HEK293 (cell line): Measurements from ENCODE around the gene TASOR2.

Experiments used
- CTCF ChIA-PET: fragments of 350-600 bp; formaldehyde crosslinking; extraction: SDS; loops from one replicate; lab custom pipeline; 2021; ENCODE audit warnings: antibody characterized with exemption; lab: Yijun Ruan, JAX
- POLR2A ChIA-PET: fragments of 300-600 bp; formaldehyde crosslinking; extraction: SDS; loops from one replicate; lab custom pipeline; 2020; ENCODE audit warnings: antibody characterized with exemption, inconsistent platforms; lab: Yijun Ruan, JAX
- H3K27ac ChIP-seq: fragments of 200-500 bp; sonication (Bioruptor generic); 2 replicates; pipeline ENCODE4 v1.5.1; 2014; ENCODE audit warnings: low read depth, low read length, control low read depth, inconsistent platforms; ENCODE audit errors: extremely low read depth
- H3K36me3 ChIP-seq, 2 experiments: fragments of 200-500 bp in 1 of 2; sonication (Bioruptor generic) in 1 of 2; 1 replicate in 1 of 2; 2 replicates in 1 of 2; pipeline ENCODE4 v1.5.1; 2014 to 2017; ENCODE audit warnings: inconsistent platforms in 2 of 2, low read length in 2 of 2; ENCODE audit not compliant: control insufficient read depth in 2 of 2, insufficient read depth in 1 of 2
- H3K4me1 ChIP-seq: fragments of 200-500 bp; sonication (Bioruptor generic); 2 replicates; pipeline ENCODE4 v1.5.1; 2014; ENCODE audit warnings: mild to moderate bottlenecking, low read length, inconsistent platforms; ENCODE audit not compliant: control insufficient read depth, insufficient read depth
- H3K4me3 ChIP-seq: 2 replicates; pipeline ENCODE4 v1.5.1; 2011; ENCODE audit warnings: low read depth, mild to moderate bottlenecking, control low read depth, low read length, moderate library complexity
- H3K9me3 ChIP-seq: fragments of 200-500 bp; sonication (Bioruptor generic); 2 replicates; pipeline ENCODE4 v1.5.1; 2014; ENCODE audit warnings: low read depth, low read length, inconsistent platforms; ENCODE audit not compliant: control insufficient read depth, insufficient read depth
- GLI4 ChIP-seq: fragments of 450-650 bp; formaldehyde crosslinking; IDR thresholded peaks from 2 replicates; pipeline ENCODE4 v1.5.1; 2016; ENCODE audit warnings: missing biosample characterization, missing genetic modification characterization
- MZF1 ChIP-seq: fragments of 450-650 bp; formaldehyde crosslinking; IDR thresholded peaks from 2 replicates; pipeline ENCODE4 v1.5.1; 2017; ENCODE audit warnings: missing biosample characterization, missing genetic modification characterization, borderline replicate concordance
- OSR2 ChIP-seq: fragments of 450-650 bp; formaldehyde crosslinking; IDR thresholded peaks from 2 replicates; pipeline ENCODE4 v1.5.1; 2016; ENCODE audit warnings: missing biosample characterization, missing genetic modification characterization
- SCRT2 ChIP-seq: fragments of 450-650 bp; formaldehyde crosslinking; IDR thresholded peaks from 2 replicates; pipeline ENCODE4 v1.5.1; 2016; ENCODE audit warnings: missing biosample characterization, missing genetic modification characterization
- TRIM28 ChIP-seq: IDR thresholded peaks from 2 replicates; pipeline ENCODE4 v1.6.1; 2011; ENCODE audit warnings: low read length, control low read depth, borderline replicate concordance
- WT1 ChIP-seq: fragments of 450-650 bp; formaldehyde crosslinking; IDR thresholded peaks from 2 replicates; pipeline ENCODE4 v1.5.1; 2016; ENCODE audit warnings: missing biosample characterization, missing genetic modification characterization
- YY2 ChIP-seq: fragments of 450-650 bp; formaldehyde crosslinking; IDR thresholded peaks from 2 replicates; pipeline ENCODE4 v1.5.1; 2016; ENCODE audit warnings: missing biosample characterization, missing genetic modification characterization
- ZBTB21 ChIP-seq: fragments of 450-650 bp; formaldehyde crosslinking; IDR thresholded peaks from 2 replicates; pipeline ENCODE4 v1.5.1; 2017; ENCODE audit warnings: missing biosample characterization, missing genetic modification characterization
- ZNF2 ChIP-seq: fragments of 450-650 bp; formaldehyde crosslinking; IDR thresholded peaks from 2 replicates; pipeline ENCODE4 v1.5.1; 2016; ENCODE audit warnings: missing biosample characterization, missing genetic modification characterization
- ZNF248 ChIP-seq: fragments of 450-650 bp; formaldehyde crosslinking; IDR thresholded peaks from 2 replicates; pipeline ENCODE4 v1.5.1; 2017; ENCODE audit warnings: missing biosample characterization, missing genetic modification characterization
- ZNF274 ChIP-seq, 2 experiments: fragments of 200-500 bp in 1 of 2; fragments of 450-650 bp in 1 of 2; sonication (Bioruptor generic) in 1 of 2; formaldehyde crosslinking in 1 of 2; IDR thresholded peaks; 2 replicates each; pipeline versions ENCODE4 v1.5.1 to v1.6.1; 2014 to 2016; ENCODE audit warnings: borderline replicate concordance in 1 of 2, inconsistent platforms in 1 of 2, low read length in 1 of 2, missing biosample characterization in 1 of 2, missing genetic modification characterization in 1 of 2
- ZNF292 ChIP-seq: fragments of 450-650 bp; formaldehyde crosslinking; IDR thresholded peaks from 2 replicates; pipeline ENCODE4 v1.5.1; 2016; ENCODE audit warnings: low read depth, missing biosample characterization, missing genetic modification characterization, borderline replicate concordance
- ZNF311 ChIP-seq: fragments of 450-650 bp; formaldehyde crosslinking; IDR thresholded peaks from 2 replicates; pipeline ENCODE4 v1.5.1; 2017; ENCODE audit warnings: missing biosample characterization, missing genetic modification characterization, borderline replicate concordance
- ZNF354C ChIP-seq: fragments of 450-650 bp; formaldehyde crosslinking; IDR thresholded peaks from 2 replicates; pipeline ENCODE4 v1.5.1; 2016; ENCODE audit warnings: missing biosample characterization, missing genetic modification characterization, low read depth, borderline replicate concordance
- ZNF37A ChIP-seq: fragments of 450-650 bp; IDR thresholded peaks from 2 replicates; pipeline ENCODE4 v1.5.1; 2018; ENCODE audit warnings: missing biosample characterization, missing genetic modification characterization
- ZNF394 ChIP-seq: fragments of 450-650 bp; formaldehyde crosslinking; IDR thresholded peaks from 2 replicates; pipeline ENCODE4 v1.5.1; 2016; ENCODE audit warnings: missing biosample characterization, missing genetic modification characterization, mild to moderate bottlenecking, moderate library complexity, borderline replicate concordance
- ZNF664 ChIP-seq: fragments of 450-650 bp; formaldehyde crosslinking; IDR thresholded peaks from 2 replicates; pipeline ENCODE4 v1.5.1; 2016; ENCODE audit warnings: missing biosample characterization, missing genetic modification characterization
- ZNF707 ChIP-seq: fragments of 450-650 bp; formaldehyde crosslinking; IDR thresholded peaks from 2 replicates; pipeline ENCODE4 v1.5.1; 2016; ENCODE audit warnings: missing biosample characterization, missing genetic modification characterization
- ZNF768 ChIP-seq: fragments of 450-650 bp; formaldehyde crosslinking; IDR thresholded peaks from 2 replicates; pipeline ENCODE4 v1.5.1; 2018; ENCODE audit warnings: missing biosample characterization, mild to moderate bottlenecking, missing genetic modification characterization
- ZSCAN16 ChIP-seq: fragments of 450-650 bp; formaldehyde crosslinking; IDR thresholded peaks from 2 replicates; pipeline ENCODE4 v1.5.1; 2016; ENCODE audit warnings: missing biosample characterization, missing genetic modification characterization
- TF ChIP-seq, protein P1 (sequence below): sonication (generic); formaldehyde crosslinking; IDR thresholded peaks from 2 replicates; pipeline ENCODE4 v1.8.1; 2022; ENCODE audit warnings: mild to moderate bottlenecking, moderate library complexity, missing genetic modification reagents
- TF ChIP-seq, protein P2 (sequence below): fragments of 450-650 bp; formaldehyde crosslinking; IDR thresholded peaks from 2 replicates; pipeline ENCODE4 v1.5.1; 2016; ENCODE audit warnings: missing biosample characterization, missing genetic modification characterization
- TF ChIP-seq, protein P3 (sequence below): fragments of 450-650 bp; formaldehyde crosslinking; IDR thresholded peaks from 2 replicates; pipeline ENCODE4 v1.5.1; 2016; ENCODE audit warnings: missing biosample characterization, missing genetic modification characterization

The TASOR2 gene

DNA sequence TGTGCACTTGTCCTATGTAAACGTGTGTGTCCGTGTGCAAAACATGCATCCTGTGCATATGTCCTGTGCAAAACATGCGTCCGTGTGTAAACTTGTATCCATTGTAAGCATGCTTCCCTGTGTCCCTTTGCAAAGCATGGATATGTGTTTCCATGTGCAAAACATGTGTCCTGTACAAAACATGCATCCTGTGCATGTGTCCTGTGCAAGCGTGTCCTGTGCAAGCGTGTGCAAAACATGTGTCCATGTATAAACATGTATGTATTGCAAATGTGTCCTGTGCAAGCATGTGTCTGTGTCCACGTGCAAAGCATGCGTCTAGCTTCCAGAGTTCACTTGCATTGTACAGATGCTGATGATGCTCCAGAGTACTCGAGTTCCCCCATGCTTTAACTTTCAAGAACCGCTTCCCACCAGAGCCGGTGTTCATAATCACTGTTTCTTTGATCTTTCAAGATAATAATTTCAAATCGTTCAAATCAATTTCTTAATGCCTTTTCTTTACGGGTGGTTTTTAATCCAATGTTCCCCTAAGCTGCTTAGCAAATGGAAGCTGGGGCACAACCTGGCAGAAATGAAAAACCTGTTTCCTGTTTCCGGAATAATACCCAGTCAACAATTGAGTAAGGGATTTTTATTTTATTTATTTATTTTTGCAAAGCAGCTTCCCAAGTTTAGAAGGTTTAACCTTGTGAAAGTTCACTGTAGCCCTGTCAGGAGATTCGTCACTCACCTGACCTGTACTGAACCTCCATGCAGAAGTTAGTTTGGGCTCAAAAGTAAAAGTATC, 17.6 kb upstream of the TASOR2 start (continued):
- TF ChIP-seq ZNF394 (tag by site-specific recombination), result no peak

DNA sequence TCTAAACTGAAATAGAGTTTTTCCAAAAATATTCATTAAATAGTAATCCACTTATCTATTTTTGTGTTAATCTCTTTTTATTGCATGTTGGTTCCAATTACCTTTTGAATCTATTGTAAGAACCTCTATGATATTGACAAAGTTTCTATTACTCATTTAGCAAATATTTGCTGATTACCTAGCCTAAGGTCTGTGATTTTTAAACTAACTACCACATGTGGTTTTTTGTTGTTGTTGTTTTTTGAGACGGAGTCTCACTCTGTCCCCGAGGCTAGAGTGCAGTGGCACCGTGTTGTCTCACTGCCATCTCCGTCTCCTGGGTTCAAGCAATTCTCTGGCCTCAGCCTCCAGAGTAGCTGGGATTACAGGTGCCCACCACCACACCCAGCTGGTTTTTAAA, 16.2 kb upstream of the TASOR2 start:
- TF ChIP-seq WT1 (tag by site-specific recombination) (no peak), ZNF311 (tag by site-specific recombination) (no peak), ZNF768 (tag by site-specific recombination) (no peak), YY2 (tag by site-specific recombination) (no peak), ZNF37A (tag by site-specific recombination) (no peak)
- TF ChIP-seq, protein P1, sequence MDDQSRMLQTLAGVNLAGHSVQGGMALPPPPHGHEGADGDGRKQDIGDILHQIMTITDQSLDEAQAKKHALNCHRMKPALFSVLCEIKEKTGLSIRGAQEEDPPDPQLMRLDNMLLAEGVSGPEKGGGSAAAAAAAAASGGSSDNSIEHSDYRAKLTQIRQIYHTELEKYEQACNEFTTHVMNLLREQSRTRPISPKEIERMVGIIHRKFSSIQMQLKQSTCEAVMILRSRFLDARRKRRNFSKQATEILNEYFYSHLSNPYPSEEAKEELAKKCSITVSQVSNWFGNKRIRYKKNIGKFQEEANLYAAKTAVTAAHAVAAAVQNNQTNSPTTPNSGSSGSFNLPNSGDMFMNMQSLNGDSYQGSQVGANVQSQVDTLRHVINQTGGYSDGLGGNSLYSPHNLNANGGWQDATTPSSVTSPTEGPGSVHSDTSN (CRISPR knock-in tag), result no peak
- TF ChIP-seq, protein P2, sequence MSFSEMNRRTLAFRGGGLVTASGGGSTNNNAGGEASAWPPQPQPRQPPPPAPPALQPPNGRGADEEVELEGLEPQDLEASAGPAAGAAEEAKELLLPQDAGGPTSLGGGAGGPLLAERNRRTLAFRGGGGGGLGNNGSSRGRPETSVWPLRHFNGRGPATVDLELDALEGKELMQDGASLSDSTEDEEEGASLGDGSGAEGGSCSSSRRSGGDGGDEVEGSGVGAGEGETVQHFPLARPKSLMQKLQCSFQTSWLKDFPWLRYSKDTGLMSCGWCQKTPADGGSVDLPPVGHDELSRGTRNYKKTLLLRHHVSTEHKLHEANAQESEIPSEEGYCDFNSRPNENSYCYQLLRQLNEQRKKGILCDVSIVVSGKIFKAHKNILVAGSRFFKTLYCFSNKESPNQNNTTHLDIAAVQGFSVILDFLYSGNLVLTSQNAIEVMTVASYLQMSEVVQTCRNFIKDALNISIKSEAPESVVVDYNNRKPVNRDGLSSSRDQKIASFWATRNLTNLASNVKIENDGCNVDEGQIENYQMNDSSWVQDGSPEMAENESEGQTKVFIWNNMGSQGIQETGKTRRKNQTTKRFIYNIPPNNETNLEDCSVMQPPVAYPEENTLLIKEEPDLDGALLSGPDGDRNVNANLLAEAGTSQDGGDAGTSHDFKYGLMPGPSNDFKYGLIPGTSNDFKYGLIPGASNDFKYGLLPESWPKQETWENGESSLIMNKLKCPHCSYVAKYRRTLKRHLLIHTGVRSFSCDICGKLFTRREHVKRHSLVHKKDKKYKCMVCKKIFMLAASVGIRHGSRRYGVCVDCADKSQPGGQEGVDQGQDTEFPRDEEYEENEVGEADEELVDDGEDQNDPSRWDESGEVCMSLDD, result no peak
- TF ChIP-seq, all 188 proteins: peak for 0
- H3K27ac ChIP-seq, result no peak overlapping the region
- ChIA-PET CTCF (no interaction called here), POLR2A (no interaction called here)
- H3K4me3 ChIP-seq, result no peak overlapping the region
- H3K4me1 ChIP-seq, result peaks cover 13% of the 10 kb centered on the region
- H3K36me3 ChIP-seq, result no peaks in the 10 kb centered on the region
- no peaks in the 10 kb centered on the region for H3K9me3 ChIP-seq

DNA sequence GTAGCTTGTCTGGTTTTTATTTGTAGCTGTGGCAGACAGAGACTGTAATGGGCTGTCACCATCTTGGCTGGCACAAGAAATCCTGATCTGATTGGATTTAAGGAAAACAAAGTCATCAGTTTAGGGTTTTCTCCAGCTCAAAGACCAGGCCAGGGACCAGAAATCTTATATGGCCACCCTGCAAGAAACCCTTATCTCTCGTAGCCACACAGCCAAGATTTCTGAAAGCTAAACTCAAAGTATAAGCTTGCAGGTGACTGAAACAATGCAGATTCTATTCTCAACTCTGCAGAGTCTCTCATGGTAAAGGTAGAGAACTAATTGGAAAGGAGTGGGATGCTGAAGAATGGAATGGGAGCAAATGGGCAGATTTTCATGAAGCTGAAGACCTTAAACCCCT, 15.0 kb upstream of the TASOR2 start:
- no peak overlapping the region for H3K4me3 ChIP-seq
- H3K27ac ChIP-seq, result no peak overlapping the region
- ChIA-PET POLR2A (interaction anchor here (1.6 kb wide), 1 partner anchor 15 kb away, joined by 5 read pairs; the partner anchor contains the start of gene TASOR2), CTCF (no interaction called here)
- peaks cover 3% of the 10 kb centered on the region; the same call in 1 of the 2 replicates for H3K4me1 ChIP-seq
- H3K36me3 ChIP-seq, result no peaks in the 10 kb centered on the region
- H3K9me3 ChIP-seq, result no peaks in the 10 kb centered on the region
- TF ChIP-seq ZNF248 (tag by site-specific recombination), result no peak
- TF ChIP-seq OSR2 (tag by site-specific recombination), result no peak
- TF ChIP-seq GLI4 (tag by site-specific recombination), result no peak
- no peak for TF ChIP-seq ZSCAN16 (tag by site-specific recombination)
- TF ChIP-seq, protein P3, sequence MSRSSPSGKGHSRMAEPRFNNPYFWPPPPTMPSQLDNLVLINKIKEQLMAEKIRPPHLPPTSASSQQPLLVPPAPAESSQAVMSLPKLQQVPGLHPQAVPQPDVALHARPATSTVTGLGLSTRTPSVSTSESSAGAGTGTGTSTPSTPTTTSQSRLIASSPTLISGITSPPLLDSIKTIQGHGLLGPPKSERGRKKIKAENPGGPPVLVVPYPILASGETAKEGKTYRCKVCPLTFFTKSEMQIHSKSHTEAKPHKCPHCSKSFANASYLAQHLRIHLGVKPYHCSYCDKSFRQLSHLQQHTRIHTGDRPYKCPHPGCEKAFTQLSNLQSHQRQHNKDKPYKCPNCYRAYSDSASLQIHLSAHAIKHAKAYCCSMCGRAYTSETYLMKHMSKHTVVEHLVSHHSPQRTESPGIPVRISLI (tag by site-specific recombination), result no peak
- no peak for TF ChIP-seq ZNF354C (tag by site-specific recombination)
- no peak for TF ChIP-seq ZNF707 (tag by site-specific recombination)
- TF ChIP-seq ZNF2, result no peak
- no peak for TF ChIP-seq MZF1 (tag by site-specific recombination)
- no peak for TF ChIP-seq ZBTB21
- no peak for TF ChIP-seq SCRT2
- TF ChIP-seq ZNF292 (tag by site-specific recombination), result no peak
- no peak for TF ChIP-seq ZNF664 (tag by site-specific recombination)
- no peak for TF ChIP-seq TRIM28
- TF ChIP-seq ZNF274 (IDR thresholded peaks at IDR 0.05; ENCODE audit: low read length), result no peak
- no peak for TF ChIP-seq ZNF274 (tag by site-specific recombination; IDR thresholded peaks at IDR 0.05; ENCODE audit: borderline replicate concordance)
